NT2/D1 (cell line): Measurements from ENCODE around the gene SPOCK1.

Source experiments
- DNase-seq: peaks from one replicate; pipeline ENCODE4 v3.0.0-alpha.2; 2011; ENCODE audit warnings: low read depth, low spot score
- H3K27me3 ChIP-seq: 2 replicates; pipeline ENCODE4 v1.6.0; 2011; ENCODE audit warnings: mild to moderate bottlenecking; ENCODE audit not compliant: insufficient read length, insufficient read depth
- H3K36me3 ChIP-seq: 2 replicates; pipeline ENCODE4 v1.6.1; 2011; ENCODE audit warnings: mild to moderate bottlenecking, low read length, mixed read lengths; ENCODE audit not compliant: insufficient read depth, insufficient read length
- H3K4me1 ChIP-seq: 2 replicates; pipeline ENCODE4 v1.5.1; 2011; ENCODE audit not compliant: insufficient read depth, insufficient read length
- H3K4me3 ChIP-seq: 2 replicates; pipeline ENCODE4 v1.5.1; 2011; ENCODE audit warnings: low read depth; ENCODE audit not compliant: insufficient read length
- H3K9ac ChIP-seq: 2 replicates; pipeline ENCODE4 v1.6.0; 2011; ENCODE audit warnings: low read depth; ENCODE audit not compliant: insufficient read length
- H3K9me3 ChIP-seq: 2 replicates; pipeline ENCODE4 v1.5.1; 2011; ENCODE audit warnings: mild to moderate bottlenecking, low read length; ENCODE audit not compliant: insufficient read depth
- SUZ12 ChIP-seq: IDR thresholded peaks from 2 replicates; pipeline ENCODE4 v1.6.1; 2011; ENCODE audit not compliant: insufficient read length, insufficient read depth; ENCODE audit errors: extremely low read depth
- YY1 ChIP-seq: IDR thresholded peaks from 2 replicates; pipeline ENCODE4 v1.6.1; 2011; ENCODE audit not compliant: insufficient read length, insufficient read depth
- ZNF274 ChIP-seq: IDR thresholded peaks from 2 replicates; pipeline ENCODE4 v1.6.1; 2011; ENCODE audit warnings: mild to moderate bottlenecking, low read depth, low read length

The SPOCK1 gene

DNA sequence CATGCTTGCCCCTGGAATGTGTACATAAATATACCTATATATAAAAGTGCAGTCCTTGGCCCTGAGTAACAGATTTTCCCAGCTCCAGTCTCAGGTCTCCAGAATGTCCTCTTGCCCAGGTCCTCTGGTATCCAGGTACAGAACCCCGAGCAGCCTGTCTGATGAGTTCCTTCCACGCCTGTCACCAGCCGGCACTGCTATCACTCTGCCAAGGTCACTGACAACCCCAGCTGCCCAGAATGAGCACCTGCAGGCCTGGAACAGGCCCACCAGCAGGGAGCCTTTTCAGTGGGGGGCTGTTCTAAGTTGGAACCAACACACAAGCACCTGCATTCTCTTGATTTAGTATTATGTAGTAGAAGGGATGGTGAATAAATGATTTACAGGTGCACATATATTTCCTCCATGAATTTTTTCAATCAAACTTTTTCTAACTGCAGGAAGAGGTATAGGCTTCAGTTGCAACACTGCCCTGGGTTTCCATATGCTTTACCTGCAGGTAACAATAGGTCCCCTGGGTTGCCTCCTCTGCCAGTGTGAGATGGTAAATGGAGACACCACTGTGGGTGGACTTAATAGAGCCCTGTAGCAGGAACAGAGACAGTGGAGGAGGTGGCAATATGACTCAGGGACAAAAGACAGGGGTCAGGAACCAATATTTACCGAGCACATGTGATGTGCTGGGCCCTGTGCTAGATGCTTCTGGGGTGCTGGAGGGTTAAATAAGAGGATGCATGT lies 291.9 kb downstream of the SPOCK1 start:
- Histone ChIP-seq H3K4me3 (no peak overlapping the region), H3K4me1 (no peaks in the 10 kb centered on the region), H3K27me3 (no peaks in the 10 kb centered on the region), H3K36me3 (no peaks in the 10 kb centered on the region), H3K9ac (no peak overlapping the region), H3K9me3 (no peaks in the 10 kb centered on the region)
- no peak for TF ChIP-seq YY1
- no peak for TF ChIP-seq ZNF274
- TF ChIP-seq SUZ12, result no peak
- no peak for DNase-seq

DNA sequence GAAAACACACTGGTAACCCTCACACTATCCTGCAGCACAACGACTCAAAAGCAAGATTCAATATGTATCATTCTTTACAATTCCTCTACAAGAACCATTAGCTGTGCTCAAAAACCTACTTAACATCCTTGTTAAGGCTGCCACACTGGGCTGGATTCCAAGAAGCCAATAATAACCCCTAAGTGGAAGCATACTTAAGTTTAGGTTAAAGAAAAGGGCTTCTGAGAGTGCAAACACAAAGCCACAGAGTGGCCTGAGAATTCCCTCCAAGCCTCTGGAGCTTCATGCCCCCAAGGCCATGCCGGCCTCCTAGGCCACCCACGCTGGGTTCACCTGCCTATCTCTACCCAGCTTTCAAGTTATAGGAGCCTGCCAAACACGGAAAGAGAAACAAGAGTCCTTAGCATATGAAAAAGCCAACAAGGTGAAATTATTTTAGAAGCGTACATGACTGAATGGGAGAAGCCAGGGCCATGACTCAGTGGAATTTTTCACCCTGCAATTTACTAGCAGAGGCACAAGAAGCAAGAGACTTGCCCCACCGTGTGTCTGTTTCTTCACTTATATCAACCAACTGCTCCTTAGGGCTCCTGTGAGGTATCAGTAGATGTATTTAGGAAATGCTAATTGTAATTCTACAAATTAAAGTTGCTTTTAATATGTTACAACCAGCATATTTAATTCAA lies 293.0 kb downstream of the SPOCK1 start:
- peak; percentile 61 for DNase-seq

DNA sequence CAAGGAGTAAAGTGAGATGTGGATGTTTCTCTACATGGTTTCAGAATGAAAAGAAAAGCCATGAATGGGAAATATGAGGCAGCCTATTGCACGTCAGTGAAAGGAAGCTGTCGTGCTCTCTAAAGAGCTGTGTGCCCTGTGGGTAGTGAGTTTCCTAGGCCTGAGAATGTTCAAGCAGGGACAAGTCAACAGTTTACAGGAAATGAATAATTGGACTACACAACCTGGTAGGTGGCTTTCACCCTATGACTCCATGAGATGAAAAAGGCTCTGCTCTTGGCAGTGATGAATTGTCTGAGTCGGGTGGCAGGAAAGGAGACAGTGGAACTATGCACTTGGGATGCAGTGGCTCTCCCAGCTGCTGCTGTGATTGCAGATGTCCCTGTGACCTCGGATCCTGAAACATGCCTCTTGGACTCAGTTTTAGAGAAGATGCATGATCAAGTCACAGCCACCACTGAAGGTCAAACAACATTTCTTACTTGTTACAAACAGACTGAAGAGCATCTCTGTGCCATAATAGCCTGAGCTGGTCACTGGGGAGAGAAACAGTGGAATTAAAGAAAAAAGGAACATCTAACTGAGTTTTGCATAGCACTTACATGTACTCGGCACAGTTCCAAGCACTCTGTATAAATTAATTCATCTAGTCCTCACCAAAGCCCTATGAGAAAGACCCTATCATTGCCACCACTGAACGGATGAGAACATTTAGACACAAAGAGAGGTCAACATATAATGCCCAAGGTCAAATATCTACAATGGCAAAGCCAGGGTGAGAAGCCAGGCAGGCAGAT lies 293.7 kb downstream of the SPOCK1 start:
- no peaks in the 10 kb centered on the region for H3K27me3 ChIP-seq

More for the DNA sequence above, 293.0 kb downstream of the SPOCK1 start:
- no peak overlapping the region for H3K9ac ChIP-seq
- H3K4me1 ChIP-seq, result no peaks in the 10 kb centered on the region
- no peaks in the 10 kb centered on the region for H3K36me3 ChIP-seq
- H3K27me3 ChIP-seq, result no peaks in the 10 kb centered on the region
- TF ChIP-seq SUZ12 (no peak), YY1 (no peak), ZNF274 (no peak)
- no peak overlapping the region for H3K4me3 ChIP-seq
- H3K9me3 ChIP-seq, result no peaks in the 10 kb centered on the region

DNA sequence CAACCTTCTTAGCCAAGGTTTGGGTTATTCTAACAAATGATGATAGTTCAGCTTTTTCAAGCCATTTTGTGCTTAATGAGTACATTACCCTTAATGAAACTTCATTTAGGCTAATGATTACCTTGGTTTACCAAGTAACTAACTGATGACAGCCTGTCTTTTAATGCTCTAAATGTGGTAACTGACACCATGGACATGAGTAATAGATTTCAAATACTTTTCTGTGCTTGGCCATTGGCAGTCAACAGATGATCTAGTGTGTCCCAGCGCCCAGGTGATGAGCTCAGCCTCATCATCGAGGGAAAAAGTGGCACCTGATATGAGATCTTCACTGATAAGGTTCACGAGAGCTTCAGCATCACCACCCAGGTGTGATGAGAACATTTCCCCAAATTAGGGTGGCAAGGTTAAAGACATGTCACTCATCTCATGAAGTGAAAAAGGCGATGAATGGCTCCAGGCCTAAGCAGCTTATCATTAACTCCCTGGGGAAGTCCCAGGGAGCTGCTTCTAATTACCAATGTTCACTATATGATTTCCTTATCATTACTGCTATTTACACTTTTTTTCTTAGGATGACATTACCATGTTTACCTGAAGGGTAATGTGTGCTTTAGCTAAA lies 296.0 kb downstream of the SPOCK1 start:
- H3K36me3 ChIP-seq, result no peaks in the 10 kb centered on the region
- no peak overlapping the region for H3K4me3 ChIP-seq
- no peak for DNase-seq
- no peaks in the 10 kb centered on the region for H3K27me3 ChIP-seq
- TF ChIP-seq SUZ12, result no peak
- H3K4me1 ChIP-seq, result peaks cover 4% of the 10 kb centered on the region
- H3K9me3 ChIP-seq, result 0 out of 2 replicates have a peak, but pooled peaks cover 4% of the 10 kb centered on the region
- no peak overlapping the region for H3K9ac ChIP-seq

More for the DNA sequence above, 293.7 kb downstream of the SPOCK1 start:
- Histone ChIP-seq H3K4me1 (no peaks in the 10 kb centered on the region), H3K36me3 (no peaks in the 10 kb centered on the region), H3K9me3 (no peaks in the 10 kb centered on the region), H3K4me3 (no peak overlapping the region), H3K9ac (no peak overlapping the region)
- no peak for DNase-seq
- TF ChIP-seq ZNF274 (no peak), SUZ12 (no peak), YY1 (no peak)

DNA sequence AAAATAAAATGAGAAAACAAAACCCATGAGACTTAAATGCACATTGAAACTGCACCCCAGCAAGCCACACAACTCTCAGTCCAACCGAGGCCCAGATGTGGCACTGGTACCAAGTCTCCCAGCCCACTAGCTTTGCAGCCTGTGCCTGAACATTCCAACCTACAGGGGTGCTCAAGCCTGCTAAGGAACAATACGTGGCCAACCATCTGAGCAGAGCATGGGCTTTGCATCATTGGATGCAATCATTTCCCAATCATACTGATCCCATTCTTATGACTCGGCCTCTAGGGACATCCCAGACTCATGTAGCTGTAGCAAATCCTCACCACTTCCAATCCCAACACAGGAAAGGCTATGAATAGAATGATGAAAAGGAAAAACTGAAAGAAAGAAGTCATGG lies 297.2 kb downstream of the SPOCK1 start:
- no peaks in the 10 kb centered on the region for H3K36me3 ChIP-seq
- 0 out of 2 replicates have a peak, but pooled peaks cover 4% of the 10 kb centered on the region for H3K9me3 ChIP-seq
- no peak for DNase-seq
- H3K27me3 ChIP-seq, result no peaks in the 10 kb centered on the region
- no peak for TF ChIP-seq ZNF274
- no peak for TF ChIP-seq SUZ12
- TF ChIP-seq YY1, result no peak
- no peak overlapping the region for H3K4me3 ChIP-seq
- no peak overlapping the region for H3K9ac ChIP-seq
- peaks cover 4% of the 10 kb centered on the region for H3K4me1 ChIP-seq

DNA sequence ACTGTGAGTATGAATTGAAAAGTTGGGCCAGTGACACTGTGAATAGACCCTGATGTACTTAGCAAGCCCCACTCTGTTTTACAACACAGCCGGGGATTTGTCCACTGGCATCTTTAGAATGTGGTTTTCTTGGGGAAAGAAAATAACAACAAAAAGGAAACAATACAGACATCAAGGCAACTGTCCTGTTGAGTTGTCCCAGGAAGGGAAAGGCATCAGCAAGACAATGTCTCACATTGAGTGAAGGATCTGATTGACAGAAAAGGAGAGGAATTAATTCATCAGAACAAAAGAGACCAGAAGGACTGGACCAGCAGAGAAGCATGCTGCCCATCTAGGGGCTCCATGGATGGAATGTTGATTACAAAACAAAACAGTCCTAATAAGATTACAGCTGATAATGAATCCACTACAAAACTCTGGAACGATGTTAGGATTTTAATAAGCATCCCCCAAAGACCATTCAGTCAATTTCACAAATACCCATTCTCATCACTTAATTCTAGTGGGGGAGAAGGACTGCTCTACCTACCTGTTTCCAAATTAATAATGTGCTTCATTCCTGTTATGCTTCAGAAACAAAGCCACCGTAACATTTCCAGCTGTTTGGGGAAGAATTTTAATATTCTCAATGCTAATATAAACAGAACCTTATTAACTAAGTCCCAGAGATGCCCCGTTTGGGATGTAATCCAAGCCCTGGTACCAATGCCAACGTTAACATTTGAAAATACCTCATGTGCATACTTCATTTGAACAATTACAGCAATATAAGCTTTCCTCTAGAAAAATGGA lies 298.0 kb downstream of the SPOCK1 start:
- H3K9me3 ChIP-seq, result 0 out of 2 replicates have a peak, but pooled peaks cover 4% of the 10 kb centered on the region
- TF ChIP-seq ZNF274 (no peak), SUZ12 (no peak), YY1 (no peak)
- no peaks in the 10 kb centered on the region for H3K36me3 ChIP-seq
- H3K4me3 ChIP-seq, result no peak overlapping the region
- no peaks in the 10 kb centered on the region for H3K27me3 ChIP-seq
- H3K4me1 ChIP-seq, result peaks cover 4% of the 10 kb centered on the region
- H3K9ac ChIP-seq, result no peak overlapping the region
- peak; percentile 69 for DNase-seq
